H9 (cell line): ENCODE data around the gene KCNAB1. TPM values are rescaled to one million over a fixed set of nuclear protein-coding genes. Genes with fewer than 3 reads are reported as not detected.

Source experiments
- DNase-seq: peaks from one replicate; pipeline ENCODE4 v3.0.0-alpha.2; 2017
- H2AFZ ChIP-seq: one replicate; pipeline ENCODE4 v1.6.1; 2013; ENCODE audit warnings: mild to moderate bottlenecking, low read length, control low read depth, moderate library complexity
- H2AK5ac ChIP-seq: 2 replicates; pipeline ENCODE4 v1.6.1; 2013; ENCODE audit warnings: low read length, control low read depth, mixed read lengths; ENCODE audit not compliant: insufficient read length
- H2BK120ac ChIP-seq: one replicate; pipeline ENCODE4 v1.6.1; 2013; ENCODE audit warnings: low read depth, mild to moderate bottlenecking, low read length, control low read depth, inconsistent platforms; ENCODE audit not compliant: poor library complexity, severe bottlenecking
- H2BK12ac ChIP-seq: 2 replicates; pipeline ENCODE4 v1.6.1; 2013; ENCODE audit warnings: low read length, control low read depth, mixed read lengths, low read depth; ENCODE audit not compliant: insufficient read length
- H2BK15ac ChIP-seq: 2 replicates; pipeline ENCODE4 v1.6.1; 2013; ENCODE audit warnings: low read depth, low read length, control low read depth
- H2BK20ac ChIP-seq: one replicate; pipeline ENCODE4 v1.6.1; 2013; ENCODE audit warnings: low read depth, mild to moderate bottlenecking, low read length, control low read depth, inconsistent platforms; ENCODE audit not compliant: poor library complexity, severe bottlenecking
- H2BK5ac ChIP-seq: 2 replicates; pipeline ENCODE4 v1.6.1; 2013; ENCODE audit warnings: low read length, control low read depth, mixed read lengths; ENCODE audit not compliant: insufficient read length
- H3K14ac ChIP-seq: 2 replicates; pipeline ENCODE4 v1.6.1; 2013; ENCODE audit warnings: low read length, control low read depth; ENCODE audit not compliant: insufficient read depth
- H3K18ac ChIP-seq: 2 replicates; pipeline ENCODE4 v1.6.1; 2013; ENCODE audit warnings: low read depth, mild to moderate bottlenecking, mixed read lengths, low read length, control low read depth; ENCODE audit not compliant: insufficient read length
- H3K23ac ChIP-seq: 2 replicates; pipeline ENCODE4 v1.6.1; 2013; ENCODE audit warnings: low read length, control low read depth, mixed read lengths, low read depth; ENCODE audit not compliant: insufficient read length
- H3K23me2 ChIP-seq: 2 replicates; pipeline ENCODE4 v1.6.1; 2013; ENCODE audit warnings: low read depth, mild to moderate bottlenecking, mixed read lengths, low read length, control low read depth; ENCODE audit not compliant: insufficient read length, poor library complexity, severe bottlenecking
- H3K27ac ChIP-seq: 2 replicates; pipeline ENCODE4 v1.5.1; 2013; ENCODE audit warnings: low read length, control low read depth, mixed read lengths, low read depth; ENCODE audit not compliant: insufficient read length
- H3K27me3 ChIP-seq: 2 replicates; pipeline ENCODE4 v1.6.1; 2013; ENCODE audit warnings: low read length, control low read depth, inconsistent platforms; ENCODE audit not compliant: insufficient read depth
- H3K4ac ChIP-seq: 2 replicates; pipeline ENCODE4 v1.6.1; 2013; ENCODE audit warnings: low read depth, mild to moderate bottlenecking, control low read depth, inconsistent platforms, low read length, moderate library complexity
- H3K4me1 ChIP-seq: 2 replicates; pipeline ENCODE4 v1.6.1; 2013; ENCODE audit warnings: low read length, control low read depth, inconsistent platforms; ENCODE audit not compliant: insufficient read depth
- H3K4me2 ChIP-seq: 2 replicates; pipeline ENCODE4 v1.6.1; 2013; ENCODE audit warnings: low read length, control low read depth, mixed read lengths; ENCODE audit not compliant: insufficient read length, insufficient read depth
- H3K56ac ChIP-seq: 2 replicates; pipeline ENCODE4 v1.6.1; 2013; ENCODE audit warnings: low read depth, mild to moderate bottlenecking, mixed read lengths, low read length, control low read depth; ENCODE audit not compliant: insufficient read length
- H3K79me1 ChIP-seq: 2 replicates; pipeline ENCODE4 v1.6.1; 2013; ENCODE audit warnings: low read depth, mild to moderate bottlenecking, moderate library complexity, low read length, control low read depth, inconsistent platforms; ENCODE audit not compliant: insufficient read depth, poor library complexity, severe bottlenecking
- H3K79me2 ChIP-seq: 2 replicates; pipeline ENCODE4 v1.6.1; 2013; ENCODE audit warnings: low read length, control low read depth, inconsistent platforms; ENCODE audit not compliant: insufficient read depth
- H3K9ac ChIP-seq: 2 replicates; pipeline ENCODE4 v1.6.1; 2013; ENCODE audit warnings: low read length, control low read depth, mixed read lengths; ENCODE audit not compliant: insufficient read length; ENCODE audit errors: extremely low read depth
- H3K9me3 ChIP-seq: one replicate; pipeline ENCODE4 v1.6.1; 2013; ENCODE audit warnings: low read depth, low read length, inconsistent platforms; ENCODE audit not compliant: control insufficient read depth
- H3T11ph ChIP-seq: one replicate; pipeline ENCODE4 v1.6.1; 2013; ENCODE audit warnings: mild to moderate bottlenecking, low read length, control low read depth, inconsistent platforms
- H4K20me1 ChIP-seq: one replicate; pipeline ENCODE4 v1.6.1; 2013; ENCODE audit not compliant: control insufficient read depth, insufficient read length, insufficient read depth
- H4K5ac ChIP-seq: 2 replicates; pipeline ENCODE4 v1.6.1; 2013; ENCODE audit warnings: low read depth, mild to moderate bottlenecking, mixed read lengths, low read length, control low read depth; ENCODE audit not compliant: insufficient read length
- H4K8ac ChIP-seq: replicated peaks from 2 replicates; pipeline ENCODE4 v1.6.1; 2013; ENCODE audit warnings: low read length, control low read depth, mixed read lengths, low read depth; ENCODE audit not compliant: insufficient read length
- H4K91ac ChIP-seq: 2 replicates; pipeline ENCODE4 v1.6.1; 2013; ENCODE audit warnings: low read depth, mild to moderate bottlenecking, moderate library complexity, mixed read lengths, low read length, control low read depth; ENCODE audit not compliant: insufficient read length
- H3K27ac Mint-ChIP-seq, 3 experiments: 2 replicates in 2 of 3; 3 replicates in 1 of 3; pipeline ENCODE4 v1.8.0; 2020 to 2021; ENCODE audit warnings: mixed read lengths in 3 of 3, mild to moderate bottlenecking in 1 of 3, moderate library complexity in 1 of 3
- H3K27me3 Mint-ChIP-seq: 2 replicates; pipeline ENCODE4 v1.8.0; 2021; ENCODE audit warnings: low read depth, mild to moderate bottlenecking, moderate library complexity, mixed read lengths
- H3K36me3 Mint-ChIP-seq, 3 experiments: 2 replicates in 2 of 3; 3 replicates in 1 of 3; pipeline ENCODE4 v1.8.0; 2020 to 2021; ENCODE audit warnings: low read depth in 3 of 3, mixed read lengths in 3 of 3; ENCODE audit not compliant: insufficient read depth in 1 of 3
- H3K4me1 Mint-ChIP-seq, 2 experiments: 2 replicates each; pipeline ENCODE4 v1.8.0; 2020; ENCODE audit warnings: mixed read lengths in 2 of 2
- H3K4me3 Mint-ChIP-seq, 2 experiments: 2 replicates in 1 of 2; 3 replicates in 1 of 2; pipeline ENCODE4 v1.8.0; 2020 to 2021; ENCODE audit warnings: mild to moderate bottlenecking in 2 of 2, mixed read lengths in 2 of 2, moderate library complexity in 1 of 2
- H3K9me3 Mint-ChIP-seq, 2 experiments: 2 replicates in 1 of 2; 3 replicates in 1 of 2; pipeline ENCODE4 v1.8.0; 2020; ENCODE audit warnings: mild to moderate bottlenecking in 2 of 2, mixed read lengths in 2 of 2, moderate library complexity in 1 of 2
- WGBS: extraction: QIAGEN DNeasy Blood & Tissue Kit; methylation state at CpG from one replicate; pipeline ENCODE4 v1.1.7; 2013; ENCODE audit warnings: missing lambda C conversion rate, low lambda C conversion rate, mixed read lengths; ENCODE audit not compliant: insufficient read length; ENCODE audit errors: extremely low coverage; 5-methylcytosine and 5-hydroxymethylcytosine counted together
- total RNA-seq: library from RNA; stranded (reverse); gene quantifications from 2 replicates; pipeline ENCODE4 v1.2.1, GENCODE V29; 2021
- TF ChIP-seq, protein P1 (sequence below): fragments of 200-600 bp; sonication (generic); conservative IDR thresholded peaks from 3 replicates; pipeline ENCODE4 v1.8.0; 2021; ENCODE audit warnings: antibody characterized with exemption, mild to moderate bottlenecking

Gene KCNAB1
- total RNA-seq, 1 experiment from 2014 or later = 3.7 TPM

DNA sequence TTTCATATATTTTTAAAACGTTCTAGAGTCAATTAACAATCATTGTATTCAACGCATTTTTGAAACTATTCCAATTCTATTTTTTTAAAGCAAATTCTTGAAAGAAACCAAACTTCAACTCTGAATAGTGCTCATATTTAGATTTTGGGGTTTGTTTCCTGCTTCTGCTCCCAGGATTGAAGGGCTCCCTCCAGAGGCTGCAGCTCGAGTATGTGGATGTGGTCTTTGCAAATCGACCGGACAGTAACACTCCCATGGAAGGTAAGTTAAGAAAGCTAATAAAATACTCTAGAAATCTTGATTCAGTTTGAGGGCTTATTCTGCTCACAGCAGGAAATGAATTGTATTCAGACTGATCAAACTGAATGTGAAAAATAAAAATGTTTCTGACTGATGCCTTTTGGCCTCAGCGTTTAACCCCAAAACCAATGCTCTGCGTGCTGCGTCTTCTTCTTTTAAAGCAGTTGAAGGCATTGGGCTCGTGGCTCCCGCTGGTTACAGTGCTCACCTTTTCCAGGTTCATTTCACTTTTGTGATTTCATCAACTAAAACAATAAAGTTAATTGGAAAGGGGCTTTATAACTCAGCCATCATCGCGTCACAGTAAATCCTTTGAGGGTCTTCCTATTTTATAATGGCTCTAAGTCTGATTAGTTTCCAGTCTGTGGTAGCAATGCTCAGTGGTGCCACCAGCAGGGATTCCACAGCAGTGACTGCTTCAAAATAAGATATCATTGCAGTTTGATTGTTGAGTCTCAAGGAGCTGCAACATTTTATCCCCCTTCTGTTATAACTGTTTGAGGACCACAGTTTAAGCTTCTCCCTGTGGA lies 354.4 kb downstream of the KCNAB1 start:
- peak overlapping the region; percentile 52 for H3K4me2 ChIP-seq
- H3K27ac Mint-ChIP-seq = peak overlapping the region in 2 of 3 experiments; percentile 74 to 83; a peak in 1 of 7 replicates
- H3K36me3 Mint-ChIP-seq = no peaks in the 10 kb centered on the region

More for the DNA sequence above, 354.4 kb downstream of the KCNAB1 start:
- H4K91ac ChIP-seq = no peak overlapping the region
- H2AK5ac ChIP-seq = no peak overlapping the region
- no peaks in the 10 kb centered on the region for H3K4me1 ChIP-seq
- no peak overlapping the region for H2AFZ ChIP-seq
- no peaks in the 10 kb centered on the region for H3K9me3 ChIP-seq
- H3K27me3 ChIP-seq = no peaks in the 10 kb centered on the region
- no peaks in the 10 kb centered on the region for H3K79me2 ChIP-seq
- TF ChIP-seq, protein P1, sequence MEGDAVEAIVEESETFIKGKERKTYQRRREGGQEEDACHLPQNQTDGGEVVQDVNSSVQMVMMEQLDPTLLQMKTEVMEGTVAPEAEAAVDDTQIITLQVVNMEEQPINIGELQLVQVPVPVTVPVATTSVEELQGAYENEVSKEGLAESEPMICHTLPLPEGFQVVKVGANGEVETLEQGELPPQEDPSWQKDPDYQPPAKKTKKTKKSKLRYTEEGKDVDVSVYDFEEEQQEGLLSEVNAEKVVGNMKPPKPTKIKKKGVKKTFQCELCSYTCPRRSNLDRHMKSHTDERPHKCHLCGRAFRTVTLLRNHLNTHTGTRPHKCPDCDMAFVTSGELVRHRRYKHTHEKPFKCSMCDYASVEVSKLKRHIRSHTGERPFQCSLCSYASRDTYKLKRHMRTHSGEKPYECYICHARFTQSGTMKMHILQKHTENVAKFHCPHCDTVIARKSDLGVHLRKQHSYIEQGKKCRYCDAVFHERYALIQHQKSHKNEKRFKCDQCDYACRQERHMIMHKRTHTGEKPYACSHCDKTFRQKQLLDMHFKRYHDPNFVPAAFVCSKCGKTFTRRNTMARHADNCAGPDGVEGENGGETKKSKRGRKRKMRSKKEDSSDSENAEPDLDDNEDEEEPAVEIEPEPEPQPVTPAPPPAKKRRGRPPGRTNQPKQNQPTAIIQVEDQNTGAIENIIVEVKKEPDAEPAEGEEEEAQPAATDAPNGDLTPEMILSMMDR = peak; percentile 66
- peak; percentile 56 for DNase-seq
- no peak overlapping the region for H4K8ac ChIP-seq
- no peaks in the 10 kb centered on the region for H4K20me1 ChIP-seq
- H3K56ac ChIP-seq = no peak overlapping the region
- no peaks in the 10 kb centered on the region for H3K79me1 ChIP-seq
- H2BK20ac ChIP-seq = no peak overlapping the region
- H3K23me2 ChIP-seq = no peaks in the 10 kb centered on the region
- no peaks in the 10 kb centered on the region for H3K27me3 Mint-ChIP-seq
- peaks cover 5 to 17% of the 10 kb centered on the region in 2 experiments for H3K4me1 Mint-ChIP-seq
- no peak overlapping the region for H4K5ac ChIP-seq
- H3K18ac ChIP-seq = no peak overlapping the region
- H3K4ac ChIP-seq = no peak overlapping the region
- no peak overlapping the region for H2BK5ac ChIP-seq
- no peak overlapping the region for H3K9ac ChIP-seq
- H3K9me3 Mint-ChIP-seq = no peaks in the 10 kb centered on the region
- no peak overlapping the region for H3K23ac ChIP-seq
- no peak overlapping the region for H2BK120ac ChIP-seq
- no CpG with 5 or more reads among the region's 12 CpGs for WGBS
- no peak overlapping the region for H3K14ac ChIP-seq
- no peak overlapping the region for H2BK15ac ChIP-seq
- H3K27ac ChIP-seq = no peak overlapping the region
- peak overlapping the region in 1 of 2 experiments; percentile 62; a peak in 2 of 5 replicates for H3K4me3 Mint-ChIP-seq
- no peak overlapping the region for H2BK12ac ChIP-seq
- H3T11ph ChIP-seq = no peak overlapping the region
